ENCODE data around the gene FBXO2. TPM values are rescaled to one million over a fixed set of nuclear protein-coding genes. Genes with fewer than 3 reads are reported as not detected.

FBXO2 gene
- 1 to 10 TPM; 1.1 to 2.0 (median 1.7) TPM for polyA plus RNA-seq (ENCODE audit: insufficient read length in 3 of 3)
- long read RNA-seq, donor 1, partial matches to known transcripts: 0 of 1 reads
- long read RNA-seq, donor 1, other reads (novel, unspliced or antisense): 0 of 1 reads
- long read RNA-seq, donor 2: 0 reads
- long read RNA-seq, donor 3: 0 reads
- long read RNA-seq, donor 4, partial matches to known transcripts: 7 of 9 reads
- long read RNA-seq, donor 4, other reads (novel, unspliced or antisense): 0 of 9 reads
- long read RNA-seq, donor 5: 0 reads
- long read RNA-seq, donor 6, partial matches to known transcripts: 0 of 1 reads
- long read RNA-seq, donor 6, other reads (novel, unspliced or antisense): 0 of 1 reads
- long read RNA-seq, donor 7, partial matches to known transcripts: 37 of 37 reads
- long read RNA-seq, donor 7, other reads (novel, unspliced or antisense): 0 of 37 reads
- long read RNA-seq, donor 8, partial matches to known transcripts: 0 of 1 reads
- long read RNA-seq, donor 8, other reads (novel, unspliced or antisense): 0 of 1 reads
- long read RNA-seq, donor 9, partial matches to known transcripts: 0 of 1 reads
- long read RNA-seq, donor 9, other reads (novel, unspliced or antisense): 0 of 1 reads
- long read RNA-seq, donor 10: 0 reads
- long read RNA-seq, donor 11, partial matches to known transcripts: 19 of 19 reads
- long read RNA-seq, donor 11, other reads (novel, unspliced or antisense): 0 of 19 reads
- long read RNA-seq, donor 12: 0 reads
- long read RNA-seq, donor 13, partial matches to known transcripts: 0 of 1 reads
- long read RNA-seq, donor 13, other reads (novel, unspliced or antisense): 0 of 1 reads
- long read RNA-seq, donor 14: 0 reads
- long read RNA-seq, donor 15: 0 reads
- long read RNA-seq, donor 16, partial matches to known transcripts: 5 of 7 reads
- long read RNA-seq, donor 16, other reads (novel, unspliced or antisense): 0 of 7 reads

- no peak for DNase-seq (ENCODE audit: extremely low read depth in 1 of 11, low read depth in 9 of 11, low spot score in 4 of 11)
Measured at GRCh38 chr1:11654137-11654938, at the start of gene FBXO2, which contains the start of gene FBXO44. Gene FBXO2 (minus strand): TSS chr1:11654429. CDS start chr1:11654340, 89 bp downstream. Gene FBXO44 (plus strand): TSS chr1:11654877. CDS start chr1:11655836, 959 bp downstream.

GRCh38 chr1:11703357-11704193, 49.3 kb upstream of the FBXO2 start:
- no peak for DNase-seq (ENCODE audit: extremely low read depth in 1 of 11, low read depth in 9 of 11, low spot score in 4 of 11)

GRCh38 chr1:11701981-11702803, 48.0 kb upstream of the FBXO2 start:
- DNase-seq (ENCODE audit: extremely low read depth in 1 of 11, low read depth in 9 of 11, low spot score in 4 of 11): no peak

GRCh38 chr1:11701551-11701961, 47.3 kb upstream of the FBXO2 start:
- DNase-seq (ENCODE audit: extremely low read depth in 1 of 11, low read depth in 9 of 11, low spot score in 4 of 11): no peak

GRCh38 chr1:11700601-11701467, 46.6 kb upstream of the FBXO2 start:
- DNase-seq (ENCODE audit: extremely low read depth in 1 of 11, low read depth in 9 of 11, low spot score in 4 of 11): no peak

- no peak for DNase-seq (ENCODE audit: extremely low read depth in 1 of 11, low read depth in 9 of 11, low spot score in 4 of 11)
Measured at GRCh38 chr1:11697893-11698210, 43.6 kb upstream of the FBXO2 start.

- DNase-seq (ENCODE audit: extremely low read depth in 1 of 11, low read depth in 9 of 11, low spot score in 4 of 11): no peak
Measured at GRCh38 chr1:11697188-11697892, 43.1 kb upstream of the FBXO2 start.

GRCh38 chr1:11695861-11696260, 41.6 kb upstream of the FBXO2 start:
- no peak for DNase-seq (ENCODE audit: extremely low read depth in 1 of 11, low read depth in 9 of 11, low spot score in 4 of 11)

- no peak for DNase-seq (ENCODE audit: extremely low read depth in 1 of 11, low read depth in 9 of 11, low spot score in 4 of 11)
Measured at GRCh38 chr1:11693917-11694316, 39.7 kb upstream of the FBXO2 start.

GRCh38 chr1:11693024-11693590, 38.9 kb upstream of the FBXO2 start:
- DNase-seq (ENCODE audit: extremely low read depth in 1 of 11, low read depth in 9 of 11, low spot score in 4 of 11): no peak

GRCh38 chr1:11691928-11692711, 37.9 kb upstream of the FBXO2 start:
- DNase-seq (ENCODE audit: extremely low read depth in 1 of 11, low read depth in 9 of 11, low spot score in 4 of 11): no peak

- peak in 1 of 11 donors; percentile 41 for DNase-seq (ENCODE audit: extremely low read depth in 1 of 11, low read depth in 9 of 11, low spot score in 4 of 11)
Measured at GRCh38 chr1:11691302-11691914, 37.2 kb upstream of the FBXO2 start, which contains the start of gene DRAXIN. Gene DRAXIN (plus strand): TSS chr1:11691710. CDS start chr1:11706259, 14,549 bp downstream.

- DNase-seq (ENCODE audit: extremely low read depth in 1 of 11, low read depth in 9 of 11, low spot score in 4 of 11): peak in 6 of 11 donors; percentile 52 to 68 (median 61)
Measured at GRCh38 chr1:11690397-11691301, 36.4 kb upstream of the FBXO2 start.
